ENCODE data around the gene ANTXR1. TPM values are rescaled to one million over a fixed set of nuclear protein-coding genes. Genes with fewer than 3 reads are reported as not detected.

ANTXR1 gene
- total and polyA plus RNA-seq, 5 donors from 2014 or later, result not detected

DNA sequence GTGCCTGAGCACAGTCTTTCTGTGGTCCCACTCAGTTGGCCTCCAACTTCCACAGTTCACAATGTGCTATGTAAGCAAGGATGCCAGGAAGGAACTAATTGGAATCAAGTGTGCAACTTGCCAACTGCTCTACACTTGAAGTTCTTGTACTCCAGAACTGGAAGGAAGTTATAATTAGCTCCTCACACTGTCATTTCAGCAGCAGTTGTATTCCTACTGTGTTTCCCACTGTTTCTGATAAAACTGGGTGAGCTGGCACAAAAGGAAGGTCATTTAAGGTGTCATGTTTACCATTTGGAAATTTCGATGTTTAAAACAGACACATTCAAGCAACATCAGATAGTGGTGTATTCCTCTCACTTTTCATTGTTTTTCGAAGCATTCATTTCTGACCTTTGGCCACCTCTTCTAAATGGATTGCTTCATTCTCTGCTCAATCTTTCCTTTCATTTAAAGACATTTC lies 84.2 kb downstream of the ANTXR1 start:
- H3K27me3 ChIP-seq (ENCODE audit: control insufficient read depth, insufficient read depth, low read length), result peaks cover 7% of the 10 kb centered on the region
- Mint-ChIP-seq H3K27me3 (peaks cover 9% of the 10 kb centered on the region), H3K4me1 (no peaks in the 10 kb centered on the region), H3K9me3 (no peaks in the 10 kb centered on the region), H3K36me3 (no peaks in the 10 kb centered on the region), H3K27ac (peak overlapping the region in 1 of 3 donors; percentile 64), H3K4me3 (no peak overlapping the region)
- H3K4me3 ChIP-seq (ENCODE audit: low read depth, low read length), result no peak overlapping the region
- DNase-seq (no peak), ATAC-seq (ENCODE audit: low read depth in 2 of 2) (no peak)
- H3K9me3 ChIP-seq (ENCODE audit: control insufficient read depth in 2 of 2, low read length in 2 of 2), result no peaks in the 10 kb centered on the region
- H3K36me3 ChIP-seq (ENCODE audit: control insufficient read depth, insufficient read depth, low read length), result no peaks in the 10 kb centered on the region
- no peaks in the 10 kb centered on the region for H3K4me1 ChIP-seq (ENCODE audit: control insufficient read depth, insufficient read depth, low read length, poor library complexity, severe bottlenecking)
- no peak overlapping the region for H3K27ac ChIP-seq (ENCODE audit: insufficient read depth, low read length, poor library complexity, severe bottlenecking)

DNA sequence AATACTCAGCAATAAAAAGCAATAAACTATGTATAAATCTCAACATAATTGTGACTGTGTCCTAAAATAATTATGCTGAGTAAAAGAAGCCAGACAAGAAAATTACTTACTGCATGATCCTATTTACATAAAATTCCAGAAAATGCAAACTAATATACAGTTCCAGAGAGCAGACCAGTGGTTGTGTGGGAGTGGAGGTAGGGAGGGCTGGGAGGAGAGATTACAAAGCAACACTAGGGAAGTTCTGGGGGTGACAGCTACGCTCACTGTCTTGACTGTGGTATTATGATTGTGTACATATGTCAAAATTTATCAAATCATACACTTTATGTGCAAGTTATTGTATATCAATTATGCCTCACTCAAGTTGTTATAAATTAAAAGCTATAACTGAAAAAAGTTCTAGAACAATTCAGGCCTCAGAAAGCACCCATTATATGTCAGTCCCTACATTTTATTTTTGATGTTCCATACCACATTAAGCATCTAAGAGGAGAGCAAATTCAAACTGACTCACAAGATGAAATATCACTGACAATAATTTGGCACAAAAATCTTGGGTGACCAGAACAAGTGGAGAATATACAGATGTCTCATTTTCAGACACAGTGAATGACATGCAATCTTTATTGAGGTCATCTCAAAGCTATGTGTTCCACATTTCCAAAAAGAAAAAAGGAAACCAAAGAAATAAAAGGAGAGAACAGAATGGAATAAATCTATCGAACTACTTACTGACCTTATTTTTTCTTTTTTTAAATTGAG lies 85.1 kb downstream of the ANTXR1 start:
- no peaks in the 10 kb centered on the region for H3K36me3 Mint-ChIP-seq
- Histone ChIP-seq H3K27me3 (ENCODE audit: control insufficient read depth, insufficient read depth, low read length) (peaks cover 4% of the 10 kb centered on the region), H3K36me3 (ENCODE audit: control insufficient read depth, insufficient read depth, low read length) (no peaks in the 10 kb centered on the region), H3K4me1 (ENCODE audit: control insufficient read depth, insufficient read depth, low read length, poor library complexity, severe bottlenecking) (no peaks in the 10 kb centered on the region), H3K4me3 (ENCODE audit: low read depth, low read length) (no peak overlapping the region), H3K9me3 (ENCODE audit: control insufficient read depth in 2 of 2, low read length in 2 of 2) (no peaks in the 10 kb centered on the region), H3K27ac (ENCODE audit: insufficient read depth, low read length, poor library complexity, severe bottlenecking) (no peak overlapping the region)
- H3K4me3 Mint-ChIP-seq, result no peak overlapping the region
- no peak overlapping the region for H3K27ac Mint-ChIP-seq
- DNase-seq (no peak), ATAC-seq (ENCODE audit: low read depth in 2 of 2) (no peak)
- H3K9me3 Mint-ChIP-seq, result no peaks in the 10 kb centered on the region
- peaks cover 6% of the 10 kb centered on the region for H3K27me3 Mint-ChIP-seq
- H3K4me1 Mint-ChIP-seq, result no peaks in the 10 kb centered on the region

DNA sequence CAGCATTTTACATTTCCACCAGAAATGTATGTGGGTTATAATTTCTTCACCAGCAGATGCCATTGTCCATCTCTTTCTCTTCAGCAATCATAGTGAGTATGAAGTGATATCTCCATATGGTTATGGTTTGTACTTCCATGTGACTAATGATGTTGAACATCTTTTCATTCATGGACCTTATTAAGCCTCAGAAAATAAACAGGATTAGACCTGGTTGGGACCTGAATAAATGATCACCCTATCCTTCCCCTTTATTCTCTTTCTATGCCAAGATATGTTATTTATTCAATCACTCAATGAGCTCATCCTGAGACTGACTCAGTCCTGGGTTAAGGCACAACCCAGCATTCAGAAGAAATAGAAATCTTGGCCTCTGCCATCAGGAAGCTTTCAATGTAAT lies 86.6 kb downstream of the ANTXR1 start:
- H3K4me1 Mint-ChIP-seq, result no peaks in the 10 kb centered on the region
- H3K4me1 ChIP-seq (ENCODE audit: control insufficient read depth, insufficient read depth, low read length, poor library complexity, severe bottlenecking), result no peaks in the 10 kb centered on the region

DNA sequence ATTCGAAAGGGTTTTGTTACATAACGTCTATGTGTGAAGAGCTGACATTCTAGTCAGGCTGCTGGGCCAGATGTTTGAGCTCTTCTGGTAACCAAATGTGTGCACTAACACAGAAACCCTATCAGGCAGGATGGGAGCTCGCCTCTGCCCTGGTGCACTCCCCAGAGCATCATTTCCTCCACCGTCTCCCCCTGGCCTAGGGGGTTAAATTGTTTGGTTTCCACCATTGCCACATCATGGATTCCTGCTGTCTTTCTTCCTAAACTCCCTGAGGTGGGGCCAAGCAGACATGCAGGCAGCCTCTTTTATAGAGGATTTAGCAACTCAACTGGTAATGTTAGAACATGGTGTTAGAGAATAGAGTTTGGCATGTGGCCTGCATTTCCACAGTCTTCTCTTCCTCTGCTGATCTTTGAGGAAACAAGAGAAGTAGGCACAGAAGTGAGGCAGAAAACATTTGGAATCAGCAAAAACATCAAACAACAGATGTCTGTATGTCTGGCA lies 87.3 kb downstream of the ANTXR1 start:
- Mint-ChIP-seq H3K4me3 (no peak overlapping the region), H3K9me3 (no peaks in the 10 kb centered on the region), H3K36me3 (no peaks in the 10 kb centered on the region), H3K27me3 (peaks cover 6% of the 10 kb centered on the region), H3K27ac (no peak overlapping the region), H3K4me1 (no peaks in the 10 kb centered on the region)
- no peak for DNase-seq
- no peak overlapping the region for H3K27ac ChIP-seq (ENCODE audit: insufficient read depth, low read length, poor library complexity, severe bottlenecking)
- H3K4me3 ChIP-seq (ENCODE audit: low read depth, low read length), result no peak overlapping the region
- ATAC-seq (ENCODE audit: low read depth in 2 of 2), result no peak
- H3K36me3 ChIP-seq (ENCODE audit: control insufficient read depth, insufficient read depth, low read length), result no peaks in the 10 kb centered on the region
- H3K27me3 ChIP-seq (ENCODE audit: control insufficient read depth, insufficient read depth, low read length), result peaks cover 4% of the 10 kb centered on the region
- H3K4me1 ChIP-seq (ENCODE audit: control insufficient read depth, insufficient read depth, low read length, poor library complexity, severe bottlenecking), result no peaks in the 10 kb centered on the region
- H3K9me3 ChIP-seq (ENCODE audit: control insufficient read depth in 2 of 2, low read length in 2 of 2), result no peaks in the 10 kb centered on the region

More for the DNA sequence above, 86.6 kb downstream of the ANTXR1 start:
- Histone ChIP-seq H3K27me3 (ENCODE audit: control insufficient read depth, insufficient read depth, low read length) (peaks cover 4% of the 10 kb centered on the region), H3K4me3 (ENCODE audit: low read depth, low read length) (no peak overlapping the region), H3K27ac (ENCODE audit: insufficient read depth, low read length, poor library complexity, severe bottlenecking) (no peak overlapping the region), H3K36me3 (ENCODE audit: control insufficient read depth, insufficient read depth, low read length) (no peaks in the 10 kb centered on the region), H3K9me3 (ENCODE audit: control insufficient read depth in 2 of 2, low read length in 2 of 2) (no peaks in the 10 kb centered on the region)
- Mint-ChIP-seq H3K27ac (no peak overlapping the region), H3K9me3 (no peaks in the 10 kb centered on the region), H3K36me3 (no peaks in the 10 kb centered on the region), H3K27me3 (peaks cover 6% of the 10 kb centered on the region), H3K4me3 (no peak overlapping the region)
- DNase-seq (no peak), ATAC-seq (ENCODE audit: low read depth in 2 of 2) (no peak)

DNA sequence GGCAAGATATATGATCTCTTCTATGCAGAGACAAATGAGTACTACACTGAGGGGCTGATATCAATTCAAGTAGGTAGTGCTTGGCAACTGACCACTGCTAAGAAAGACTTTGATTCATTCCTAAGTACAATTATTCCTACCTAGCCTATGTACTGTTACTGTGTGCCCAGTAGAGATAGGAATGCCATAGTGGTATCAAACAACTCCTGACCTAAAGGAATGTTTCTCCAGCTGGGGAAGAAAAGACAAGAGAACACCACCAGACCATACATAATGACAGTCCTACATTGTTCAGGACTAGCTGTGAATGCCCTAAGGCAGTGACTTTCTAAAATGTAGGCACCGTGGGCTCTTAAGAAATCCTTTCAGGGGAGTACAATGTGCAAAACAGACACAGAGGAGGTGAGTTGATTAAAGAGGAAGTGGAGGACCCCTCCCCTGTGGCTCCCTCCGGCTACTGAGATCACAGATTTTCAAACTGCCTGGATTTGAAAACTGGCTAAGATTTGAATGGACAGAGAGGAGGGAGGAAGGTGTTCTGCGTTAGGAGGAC lies 89.1 kb downstream of the ANTXR1 start:
- H3K36me3 ChIP-seq (ENCODE audit: control insufficient read depth, insufficient read depth, low read length), result no peaks in the 10 kb centered on the region
- Mint-ChIP-seq H3K27ac (no peak overlapping the region), H3K9me3 (no peaks in the 10 kb centered on the region), H3K4me3 (no peak overlapping the region), H3K27me3 (peaks cover 19% of the 10 kb centered on the region), H3K36me3 (no peaks in the 10 kb centered on the region), H3K4me1 (no peaks in the 10 kb centered on the region)
- no peaks in the 10 kb centered on the region for H3K4me1 ChIP-seq (ENCODE audit: control insufficient read depth, insufficient read depth, low read length, poor library complexity, severe bottlenecking)
- DNase-seq, result no peak
- ATAC-seq (ENCODE audit: low read depth in 2 of 2), result no peak
- no peak overlapping the region for H3K27ac ChIP-seq (ENCODE audit: insufficient read depth, low read length, poor library complexity, severe bottlenecking)
- no peaks in the 10 kb centered on the region for H3K9me3 ChIP-seq (ENCODE audit: control insufficient read depth in 2 of 2, low read length in 2 of 2)
- H3K27me3 ChIP-seq (ENCODE audit: control insufficient read depth, insufficient read depth, low read length), result peaks cover 4% of the 10 kb centered on the region
- H3K4me3 ChIP-seq (ENCODE audit: low read depth, low read length), result no peak overlapping the region

DNA sequence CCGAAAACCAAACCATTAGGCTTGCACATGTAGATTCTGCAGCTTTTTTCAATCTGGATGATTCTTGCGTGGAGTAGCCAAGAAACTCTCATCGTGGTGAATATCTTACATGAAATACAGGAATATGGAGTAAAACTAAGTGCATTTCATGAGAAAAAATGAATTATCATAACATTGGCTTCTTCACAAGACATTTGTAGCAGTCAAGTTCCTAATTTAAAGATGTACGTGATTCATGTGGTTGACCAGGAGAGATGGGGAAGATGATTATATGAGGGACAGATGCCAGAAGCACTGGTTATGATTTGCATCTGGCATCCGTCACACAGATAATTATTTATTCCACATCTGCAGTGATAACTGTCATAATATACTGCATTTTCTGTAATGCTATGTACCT lies 90.4 kb downstream of the ANTXR1 start:
- Mint-ChIP-seq H3K4me3 (no peak overlapping the region), H3K36me3 (no peaks in the 10 kb centered on the region), H3K4me1 (no peaks in the 10 kb centered on the region), H3K9me3 (no peaks in the 10 kb centered on the region), H3K27me3 (peaks cover 19% of the 10 kb centered on the region), H3K27ac (no peak overlapping the region)
- H3K27ac ChIP-seq (ENCODE audit: insufficient read depth, low read length, poor library complexity, severe bottlenecking), result no peak overlapping the region
- H3K4me1 ChIP-seq (ENCODE audit: control insufficient read depth, insufficient read depth, low read length, poor library complexity, severe bottlenecking), result no peaks in the 10 kb centered on the region
- H3K4me3 ChIP-seq (ENCODE audit: low read depth, low read length), result no peak overlapping the region
- DNase-seq (no peak), ATAC-seq (ENCODE audit: low read depth in 2 of 2) (no peak)
- no peaks in the 10 kb centered on the region for H3K36me3 ChIP-seq (ENCODE audit: control insufficient read depth, insufficient read depth, low read length)
- H3K9me3 ChIP-seq (ENCODE audit: control insufficient read depth in 2 of 2, low read length in 2 of 2), result no peaks in the 10 kb centered on the region
- H3K27me3 ChIP-seq (ENCODE audit: control insufficient read depth, insufficient read depth, low read length), result peaks cover 4% of the 10 kb centered on the region

DNA sequence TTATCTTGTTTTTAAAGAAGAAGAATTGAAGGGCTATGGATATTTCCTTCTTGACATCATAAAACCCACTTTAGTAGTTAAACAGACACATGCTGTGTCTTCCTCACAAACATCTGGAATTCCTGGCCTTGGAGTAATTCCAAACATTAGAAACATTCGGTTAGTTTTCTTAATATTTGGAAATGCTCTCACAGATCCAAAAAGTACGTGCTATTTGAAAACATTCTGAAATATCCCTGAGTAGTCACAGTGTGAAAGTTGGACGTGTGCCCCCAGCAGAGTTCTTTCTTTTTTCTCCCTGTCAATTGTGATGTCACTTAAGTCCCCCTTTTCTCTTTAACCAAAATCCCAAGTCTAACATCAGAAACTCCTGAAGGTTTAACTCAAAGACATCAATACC lies 91.3 kb downstream of the ANTXR1 start:
- Mint-ChIP-seq H3K4me3 (no peak overlapping the region), H3K27ac (no peak overlapping the region), H3K9me3 (no peaks in the 10 kb centered on the region), H3K4me1 (no peaks in the 10 kb centered on the region), H3K36me3 (no peaks in the 10 kb centered on the region), H3K27me3 (peaks cover 24% of the 10 kb centered on the region)
- Histone ChIP-seq H3K36me3 (ENCODE audit: control insufficient read depth, insufficient read depth, low read length) (no peaks in the 10 kb centered on the region), H3K4me1 (ENCODE audit: control insufficient read depth, insufficient read depth, low read length, poor library complexity, severe bottlenecking) (no peaks in the 10 kb centered on the region), H3K4me3 (ENCODE audit: low read depth, low read length) (no peak overlapping the region), H3K27me3 (ENCODE audit: control insufficient read depth, insufficient read depth, low read length) (peaks cover 2% of the 10 kb centered on the region), H3K27ac (ENCODE audit: insufficient read depth, low read length, poor library complexity, severe bottlenecking) (no peak overlapping the region), H3K9me3 (ENCODE audit: control insufficient read depth in 2 of 2, low read length in 2 of 2) (no peaks in the 10 kb centered on the region)
- ATAC-seq (ENCODE audit: low read depth in 2 of 2) (no peak), DNase-seq (no peak)

DNA sequence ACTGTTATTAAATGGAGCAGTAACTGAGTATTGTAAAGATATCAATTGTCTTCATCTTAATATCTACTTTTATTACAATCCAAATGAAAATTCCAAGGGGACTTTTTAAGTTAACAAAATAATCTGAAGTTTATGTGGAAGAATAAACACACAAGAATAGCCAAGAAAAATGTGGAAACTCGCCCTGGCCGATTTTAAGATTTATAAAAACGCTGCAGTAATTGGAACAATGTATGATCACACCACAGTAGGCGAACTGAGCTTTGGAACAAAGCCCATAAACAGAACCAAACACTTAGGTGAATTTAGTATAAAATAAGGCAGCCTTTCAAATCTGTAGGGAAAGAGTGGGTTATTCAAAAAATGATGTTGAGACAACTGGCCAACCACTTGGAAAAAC lies 96.3 kb downstream of the ANTXR1 start:
- Mint-ChIP-seq H3K4me3 (no peak overlapping the region), H3K27me3 (peaks cover 32% of the 10 kb centered on the region), H3K4me1 (no peaks in the 10 kb centered on the region), H3K36me3 (no peaks in the 10 kb centered on the region), H3K27ac (no peak overlapping the region), H3K9me3 (no peaks in the 10 kb centered on the region)
- no peak overlapping the region for H3K27ac ChIP-seq (ENCODE audit: insufficient read depth, low read length, poor library complexity, severe bottlenecking)
- no peaks in the 10 kb centered on the region for H3K36me3 ChIP-seq (ENCODE audit: control insufficient read depth, insufficient read depth, low read length)
- no peak overlapping the region for H3K4me3 ChIP-seq (ENCODE audit: low read depth, low read length)
- ATAC-seq (ENCODE audit: low read depth in 2 of 2), result no peak
- no peaks in the 10 kb centered on the region for H3K4me1 ChIP-seq (ENCODE audit: control insufficient read depth, insufficient read depth, low read length, poor library complexity, severe bottlenecking)
- no peaks in the 10 kb centered on the region for H3K9me3 ChIP-seq (ENCODE audit: control insufficient read depth in 2 of 2, low read length in 2 of 2)
- no peak for DNase-seq
- peaks cover under 1% of the 10 kb centered on the region for H3K27me3 ChIP-seq (ENCODE audit: control insufficient read depth, insufficient read depth, low read length)

Measured in CD4-positive, CD25-positive, alpha-beta regulatory T cell (primary cell).